Erythroblast (primary cell): ENCODE data around the gene AGPAT2.

ENCODE experiments used
- DNase-seq, 2 experiments: peaks; one replicate each; lab custom pipeline; 2025; lab: John Stamatoyannopoulos, UW
- GATA1 ChIP-seq: IDR thresholded peaks from 2 replicates; pipeline ENCODE4 v1.6.1; 2011; ENCODE audit warnings: low read depth, mild to moderate bottlenecking, control low read depth, low read length, moderate library complexity
- POLR2A ChIP-seq: IDR thresholded peaks from 2 replicates; pipeline ENCODE4 v1.6.1; 2011; ENCODE audit warnings: mild to moderate bottlenecking, low read length

Gene AGPAT2

GRCh38 chr9:136665704-136666371 is 21.4 kb downstream of the AGPAT2 start:
- DNase-seq: no peak
- TF ChIP-seq POLR2A (no peak), GATA1 (no peak)

- DNase-seq: peak; percentile 56 to 57
- TF ChIP-seq POLR2A (peak; percentile 42), GATA1 (no peak)
These were observed 22.1 kb downstream of the AGPAT2 start for GRCh38 chr9:136665111-136665703.

- TF ChIP-seq POLR2A: no peak
- TF ChIP-seq GATA1: no peak
- no peak for DNase-seq
These were observed 23.0 kb downstream of the AGPAT2 start for GRCh38 chr9:136664000-136664915.

GRCh38 chr9:136662656-136663581 is 24.3 kb downstream of the AGPAT2 start, which contains the start of gene EGFL7:
EGFL7 (plus strand) TSS chr9:136662916; CDS start chr9:136668283, 5,367 bp downstream.
- peak; percentile 54 to 56 for DNase-seq
- TF ChIP-seq POLR2A: peak; percentile 68
- TF ChIP-seq GATA1: no peak

GRCh38 chr9:136662326-136662655 is 25.0 kb downstream of the AGPAT2 start:
- no peak for DNase-seq
- no peak for TF ChIP-seq GATA1
- TF ChIP-seq POLR2A: no peak

- no peak for DNase-seq
- TF ChIP-seq POLR2A (no peak), GATA1 (no peak)
These were observed 25.5 kb downstream of the AGPAT2 start for GRCh38 chr9:136661641-136662325.

- DNase-seq: no peak
These were observed 26.2 kb downstream of the AGPAT2 start for GRCh38 chr9:136660971-136661550.

GRCh38 chr9:136659861-136660784 is 27.1 kb downstream of the AGPAT2 start:
- DNase-seq: no peak
- TF ChIP-seq GATA1 (no peak), POLR2A (no peak)

More at GRCh38 chr9:136660971-136661550, 26.2 kb downstream of the AGPAT2 start:
- no peak for TF ChIP-seq POLR2A
- TF ChIP-seq GATA1: no peak

- TF ChIP-seq POLR2A (no peak), GATA1 (no peak)
- no peak for DNase-seq
These were observed 28.3 kb downstream of the AGPAT2 start for GRCh38 chr9:136658849-136659535.

- DNase-seq: no peak
- no peak for TF ChIP-seq POLR2A
- no peak for TF ChIP-seq GATA1
These were observed 29.0 kb downstream of the AGPAT2 start for GRCh38 chr9:136657974-136658848.
